HG03442 (cell line): Measurements from ENCODE around the gene SPCS1.
"Not testable (repeated sequence)": the region's sequence is repeated elsewhere in the genome, so short reads cannot be mapped to it uniquely, and the experiment has no call there.

Experiments
- ATAC-seq: cut with Tn5 transposase; IDR thresholded peaks from one replicate; pipeline ENCODE4 v1.9.1; 2021; ENCODE audit warnings: mild to moderate bottlenecking, moderate library complexity; ENCODE audit not compliant: unreplicated experiment

Gene SPCS1

GRCh38 chr3:52705688-52706686 is at the start of gene SPCS1, which contains the start of gene GLT8D1:
TSS of gene SPCS1 (plus strand) at chr3:52706106. CDS start at chr3:52706247, 141 bp downstream.
TSS of gene GLT8D1 (minus strand) at chr3:52705791. CDS start at chr3:52700460, 5,331 bp downstream.
- ATAC-seq = peak; percentile 73

- no peak for ATAC-seq
These were observed 45.9 kb upstream of the SPCS1 start for GRCh38 chr3:52660046-52660445.

- no peak for ATAC-seq
These were observed 42.8 kb upstream of the SPCS1 start for GRCh38 chr3:52663098-52663497.

GRCh38 chr3:52670621-52671521 is 35.0 kb upstream of the SPCS1 start:
- ATAC-seq = peak; percentile 90

GRCh38 chr3:52671676-52672075 is 34.2 kb upstream of the SPCS1 start:
- ATAC-seq = no peak

GRCh38 chr3:52676201-52676600 is 29.7 kb upstream of the SPCS1 start:
- not testable (repeated sequence) for ATAC-seq

- no peak for ATAC-seq
These were observed 27.4 kb upstream of the SPCS1 start for GRCh38 chr3:52678265-52679198.

GRCh38 chr3:52679199-52679538 is 26.7 kb upstream of the SPCS1 start:
- ATAC-seq = no peak

GRCh38 chr3:52679811-52680210 is 26.1 kb upstream of the SPCS1 start:
- ATAC-seq = no peak

GRCh38 chr3:52681596-52681995 is 24.3 kb upstream of the SPCS1 start:
- no peak for ATAC-seq

GRCh38 chr3:52682016-52682415 is 23.9 kb upstream of the SPCS1 start:
- no peak for ATAC-seq

- ATAC-seq = no peak
These were observed 22.3 kb upstream of the SPCS1 start for GRCh38 chr3:52683611-52684010.

GRCh38 chr3:52684184-52684583 is 21.7 kb upstream of the SPCS1 start:
- no peak for ATAC-seq

GRCh38 chr3:52685285-52685708 is 20.6 kb upstream of the SPCS1 start:
- ATAC-seq = peak; percentile 67

- peak; percentile 69 for ATAC-seq
These were observed 19.9 kb upstream of the SPCS1 start, which contains the start of the genes GNL3 and PBRM1 for GRCh38 chr3:52685709-52686691. TSS of gene GNL3 (plus strand) at chr3:52686032. CDS start at chr3:52686093, 61 bp downstream. TSS of gene PBRM1 (minus strand) at chr3:52685913.

- ATAC-seq = no peak
These were observed 17.6 kb upstream of the SPCS1 start for GRCh38 chr3:52688266-52688665.

- ATAC-seq = no peak
These were observed 16.8 kb upstream of the SPCS1 start for GRCh38 chr3:52689151-52689550.

- ATAC-seq = no peak
These were observed 15.3 kb upstream of the SPCS1 start for GRCh38 chr3:52690560-52690959.

- ATAC-seq = no peak
These were observed 12.8 kb upstream of the SPCS1 start for GRCh38 chr3:52693071-52693470.
